ENCODE results near the gene PLIN4. TPM values are rescaled to one million over a fixed set of nuclear protein-coding genes. Genes with fewer than 3 reads are reported as not detected.
"Not testable (repeated sequence)": the region's sequence is repeated elsewhere in the genome, so short reads cannot be mapped to it uniquely, and the experiment has no call there.

PLIN4 gene
- total RNA-seq, 4 donors from 2014 or later = 1.4 to 6.7 (median 2.4) TPM

DNA sequence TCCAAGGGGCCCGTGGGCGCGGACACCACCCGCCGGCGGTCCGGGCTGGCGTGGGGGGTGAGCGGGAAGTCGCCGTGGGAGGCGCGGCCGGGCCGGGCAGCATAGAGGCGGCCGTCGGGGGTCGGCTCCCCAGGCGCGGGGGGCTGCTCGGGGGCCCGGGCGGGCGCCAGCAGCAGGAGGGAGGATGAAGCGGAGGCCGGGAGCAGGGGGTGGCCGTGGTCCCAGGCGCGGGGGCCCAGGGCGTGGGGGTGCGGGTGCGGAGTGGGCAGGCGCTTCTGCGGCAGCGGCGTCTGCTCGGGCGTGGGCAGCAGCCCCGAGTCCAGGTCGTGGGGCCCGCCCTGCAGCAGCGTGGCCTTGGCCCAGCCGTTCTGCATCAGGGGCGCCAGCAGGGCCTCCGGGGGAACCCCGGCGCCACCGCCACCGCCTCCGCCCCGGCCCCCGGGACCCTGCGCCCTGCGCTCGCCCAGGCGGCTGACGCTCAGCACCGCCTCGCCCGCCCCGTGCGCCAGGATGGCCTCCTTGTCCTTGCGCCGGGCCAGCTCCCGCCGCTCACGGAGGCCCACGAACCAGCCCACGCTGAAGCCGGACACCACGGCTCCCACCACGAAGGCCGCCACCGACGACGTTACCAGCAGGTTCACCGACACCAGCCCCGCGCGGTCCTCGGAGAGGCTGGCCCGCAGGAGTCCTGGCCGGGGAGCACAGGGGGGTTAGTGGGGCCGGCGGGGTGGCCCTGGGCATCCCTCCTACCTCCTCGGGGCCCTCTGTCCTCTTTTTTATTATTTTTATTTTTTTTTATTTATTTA, 25.8 kb upstream of the PLIN4 start:
- Histone ChIP-seq H3K4me3 (peak overlapping the region in 1 of 4 donors; percentile 18), H3K36me3 (no peaks in the 10 kb centered on the region), H3K27ac (peak overlapping the region in 1 of 4 donors; percentile 14), H3K27me3 (peaks cover 0 to 21% (median 0%) of the 10 kb centered on the region in 4 donors), H3K4me1 (peaks cover 6 to 25% (median 6%) of the 10 kb centered on the region in 3 donors), H3K9me3 (no peaks in the 10 kb centered on the region)
- 90 to 92% methylated on average over 9 to 16 of the region's 87 CpGs for WGBS, 2 donors
- no peak for TF ChIP-seq POLR2A (IDR thresholded peaks at IDR 0.05)
- no peak for TF ChIP-seq CTCF (IDR thresholded peaks at IDR 0.05)
- intact Hi-C loops (cut with DNase I) = no loop called here
- DNase-seq = no peak

- 54 to 79% methylated on average over 3 to 25 of the region's 77 CpGs for WGBS, 2 donors
Measured at GRCh38 chr19:4542896-4543841, 24.9 kb upstream of the PLIN4 start.

GRCh38 chr19:4541806-4542145, 23.5 kb upstream of the PLIN4 start:
- H3K36me3 ChIP-seq; H3K4me3 ChIP-seq; intact Hi-C loops (cut with DNase I); DNase-seq; H3K9me3 ChIP-seq: not testable (repeated sequence)
- WGBS, 2 donors = 83 to 88% methylated on average over 8 to 11 of the region's 12 CpGs
- peaks cover 0 to 27% (median 0%) of the 10 kb centered on the region in 4 donors for H3K27me3 ChIP-seq
- H3K4me1 ChIP-seq = peaks cover 6 to 43% (median 13%) of the 10 kb centered on the region in 3 donors
- peak overlapping the region in 1 of 4 donors; percentile 39 for H3K27ac ChIP-seq

More at GRCh38 chr19:4542896-4543841, 24.9 kb upstream of the PLIN4 start:
- no peak for DNase-seq
- peak overlapping the region in 1 of 4 donors; percentile 14 for H3K27ac ChIP-seq
- H3K36me3 ChIP-seq = no peaks in the 10 kb centered on the region
- peak overlapping the region in 2 of 4 donors; percentile 18 to 30 for H3K4me3 ChIP-seq
- H3K27me3 ChIP-seq = peaks cover 0 to 25% (median 0%) of the 10 kb centered on the region in 4 donors
- intact Hi-C loops (cut with DNase I) = no loop called here
- TF ChIP-seq POLR2A (IDR thresholded peaks at IDR 0.05) (no peak), CTCF (IDR thresholded peaks at IDR 0.05) (no peak)
- H3K4me1 ChIP-seq = peaks cover 6 to 32% (median 8%) of the 10 kb centered on the region in 3 donors
- H3K9me3 ChIP-seq = no peaks in the 10 kb centered on the region

- intact Hi-C loops (cut with DNase I) = no loop called here
- WGBS, 2 donors = 81 to 86% methylated on average over 6 to 8 of the region's 12 CpGs
Measured at GRCh38 chr19:4541114-4541805, 23.0 kb upstream of the PLIN4 start.

More at GRCh38 chr19:4541114-4541805, 23.0 kb upstream of the PLIN4 start:
- Histone ChIP-seq H3K4me1 (peaks cover 6 to 45% (median 13%) of the 10 kb centered on the region in 3 donors), H3K9me3 (no peaks in the 10 kb centered on the region), H3K4me3 (no peak overlapping the region), H3K36me3 (no peaks in the 10 kb centered on the region), H3K27me3 (peaks cover 0 to 32% (median 0%) of the 10 kb centered on the region in 4 donors), H3K27ac (peak overlapping the region in 2 of 4 donors; percentile 39 to 84)
- no peak for TF ChIP-seq CTCF (IDR thresholded peaks at IDR 0.05)
- no peak for DNase-seq
